HFFc6 (cell line): ENCODE results near the gene REXO4. TPM values are rescaled to one million over a fixed set of nuclear protein-coding genes. Genes with fewer than 3 reads are reported as not detected.

Source experiments
- DNase-seq: peaks from one replicate; pipeline ENCODE4 v3.0.0-alpha.2; 2018
- H3K27ac Mint-ChIP-seq: 2 replicates; pipeline ENCODE4 v1.8.0; 2020; ENCODE audit warnings: mild to moderate bottlenecking, mixed read lengths
- H3K27me3 Mint-ChIP-seq: 2 replicates; pipeline ENCODE4 v1.8.0; 2021; ENCODE audit warnings: mild to moderate bottlenecking, moderate library complexity, mixed read lengths; ENCODE audit not compliant: insufficient read depth
- H3K36me3 Mint-ChIP-seq: 2 replicates; pipeline ENCODE4 v1.8.0; 2021; ENCODE audit warnings: low read depth, mixed read lengths
- H3K4me1 Mint-ChIP-seq: 2 replicates; pipeline ENCODE4 v1.8.0; 2020; ENCODE audit warnings: low read depth, mixed read lengths
- H3K4me3 Mint-ChIP-seq: 2 replicates; pipeline ENCODE4 v1.8.0; 2020; ENCODE audit warnings: mild to moderate bottlenecking, moderate library complexity, mixed read lengths
- H3K9me3 Mint-ChIP-seq: 2 replicates; pipeline ENCODE4 v1.8.0; 2020; ENCODE audit warnings: mild to moderate bottlenecking, mixed read lengths
- CTCF ChIP-seq: fragments of 200-600 bp; sonication (generic); IDR thresholded peaks from 2 replicates; pipeline ENCODE4 v1.5.0; 2021; ENCODE audit warnings: antibody characterized with exemption, mild to moderate bottlenecking
- total RNA-seq, 6 experiments: library from RNA; stranded (reverse); fragmentation: NEBNext Ultra II Directional; extraction: Animal tissue kit (Norgen Biotek cat#: 25700); gene quantifications; 2 replicates in 1 of 6; 3 replicates in 5 of 6; pipeline ENCODE4 v1.2.3, GENCODE V29; 2021

REXO4 gene
- total RNA-seq, 6 experiments from 2014 or later: 20.4 to 26.3 (median 23.5) TPM

- no peaks in the 10 kb centered on the region for H3K36me3 Mint-ChIP-seq
- no peak overlapping the region for H3K4me3 Mint-ChIP-seq
- no peak for DNase-seq
- H3K27me3 Mint-ChIP-seq: peaks cover 17% of the 10 kb centered on the region
- no peaks in the 10 kb centered on the region for H3K9me3 Mint-ChIP-seq
- H3K27ac Mint-ChIP-seq: no peak overlapping the region
- 0 out of 2 replicates have a peak, but pooled peaks cover 7% of the 10 kb centered on the region for H3K4me1 Mint-ChIP-seq
- no peak for TF ChIP-seq CTCF
Measured at GRCh38 chr9:133390713-133391112, 27.1 kb downstream of the REXO4 start.

- Mint-ChIP-seq H3K36me3 (no peaks in the 10 kb centered on the region), H3K9me3 (no peaks in the 10 kb centered on the region), H3K27ac (no peak overlapping the region), H3K4me3 (no peak overlapping the region), H3K27me3 (peaks cover 14% of the 10 kb centered on the region), H3K4me1 (0 out of 2 replicates have a peak, but pooled peaks cover 7% of the 10 kb centered on the region)
- DNase-seq: no peak
- no peak for TF ChIP-seq CTCF
Measured at GRCh38 chr9:133389562-133389961, 28.2 kb downstream of the REXO4 start.

GRCh38 chr9:133389025-133389557 is 28.7 kb downstream of the REXO4 start:
- H3K4me1 Mint-ChIP-seq: 0 out of 2 replicates have a peak, but pooled peaks cover 7% of the 10 kb centered on the region
- H3K27me3 Mint-ChIP-seq: peaks cover 13% of the 10 kb centered on the region
- H3K9me3 Mint-ChIP-seq: no peaks in the 10 kb centered on the region
- no peak for DNase-seq
- no peak overlapping the region for H3K27ac Mint-ChIP-seq
- no peak for TF ChIP-seq CTCF
- no peak overlapping the region for H3K4me3 Mint-ChIP-seq
- H3K36me3 Mint-ChIP-seq: no peaks in the 10 kb centered on the region

GRCh38 chr9:133387680-133388079 is 30.1 kb downstream of the REXO4 start:
- Mint-ChIP-seq H3K27ac (no peak overlapping the region), H3K4me3 (no peak overlapping the region), H3K9me3 (no peaks in the 10 kb centered on the region), H3K4me1 (0 out of 2 replicates have a peak, but pooled peaks cover 7% of the 10 kb centered on the region), H3K36me3 (no peaks in the 10 kb centered on the region), H3K27me3 (peaks cover 10% of the 10 kb centered on the region)
- TF ChIP-seq CTCF: no peak
- no peak for DNase-seq

- Mint-ChIP-seq H3K4me3 (no peak overlapping the region), H3K27ac (no peak overlapping the region), H3K4me1 (0 out of 2 replicates have a peak, but pooled peaks cover 7% of the 10 kb centered on the region), H3K27me3 (peaks cover 10% of the 10 kb centered on the region), H3K36me3 (no peaks in the 10 kb centered on the region), H3K9me3 (no peaks in the 10 kb centered on the region)
- DNase-seq: no peak
- TF ChIP-seq CTCF: no peak
Measured at GRCh38 chr9:133386338-133386737, 31.5 kb downstream of the REXO4 start.
